HG03432 (cell line): ENCODE results near the gene AKAP6.

Source experiments
- ATAC-seq: cut with Tn5 transposase; IDR thresholded peaks from one replicate; pipeline ENCODE4 v1.9.1; 2021; ENCODE audit warnings: mild to moderate bottlenecking, moderate library complexity; ENCODE audit not compliant: unreplicated experiment

AKAP6 gene

DNA sequence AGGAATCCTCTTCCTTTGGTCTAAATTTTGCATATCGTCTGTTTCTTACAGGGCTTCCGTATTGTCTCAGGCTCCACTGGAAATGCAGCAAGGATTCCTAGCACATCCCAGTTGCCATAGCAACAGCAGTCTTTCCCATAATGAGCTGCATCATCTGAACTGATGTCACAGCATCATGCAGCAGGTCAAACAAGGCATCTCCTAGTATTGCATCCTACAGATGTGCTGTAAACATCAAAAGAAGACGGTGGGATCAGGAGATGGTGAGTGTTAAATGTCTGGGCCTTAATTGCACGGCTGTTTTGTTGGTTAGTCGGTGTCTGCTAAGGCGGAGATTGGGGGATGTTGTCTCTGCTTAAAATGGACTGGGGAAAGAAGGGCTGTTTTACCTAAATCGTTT lies at the start of gene AKAP6:
AKAP6 (plus strand) TSS at position 153 of the 400 bp plus-strand sequence. CDS start 104,196 bp downstream, outside the sequence.
- no peak for ATAC-seq

- ATAC-seq, result no peak
These were observed 42.5 kb upstream of the AKAP6 start for GRCh38 chr14:32286602-32287001.

- ATAC-seq, result no peak
These were observed 32.7 kb upstream of the AKAP6 start for GRCh38 chr14:32296366-32296765.

GRCh38 chr14:32298346-32298745 lies 30.8 kb upstream of the AKAP6 start:
- ATAC-seq, result no peak

- no peak for ATAC-seq
These were observed 29.0 kb upstream of the AKAP6 start for GRCh38 chr14:32300136-32300535.

GRCh38 chr14:32303865-32304264 lies 25.2 kb upstream of the AKAP6 start:
- no peak for ATAC-seq

GRCh38 chr14:32304296-32304695 lies 24.8 kb upstream of the AKAP6 start:
- ATAC-seq, result no peak

GRCh38 chr14:32306549-32306948 lies 22.5 kb upstream of the AKAP6 start:
- ATAC-seq, result no peak

DNA sequence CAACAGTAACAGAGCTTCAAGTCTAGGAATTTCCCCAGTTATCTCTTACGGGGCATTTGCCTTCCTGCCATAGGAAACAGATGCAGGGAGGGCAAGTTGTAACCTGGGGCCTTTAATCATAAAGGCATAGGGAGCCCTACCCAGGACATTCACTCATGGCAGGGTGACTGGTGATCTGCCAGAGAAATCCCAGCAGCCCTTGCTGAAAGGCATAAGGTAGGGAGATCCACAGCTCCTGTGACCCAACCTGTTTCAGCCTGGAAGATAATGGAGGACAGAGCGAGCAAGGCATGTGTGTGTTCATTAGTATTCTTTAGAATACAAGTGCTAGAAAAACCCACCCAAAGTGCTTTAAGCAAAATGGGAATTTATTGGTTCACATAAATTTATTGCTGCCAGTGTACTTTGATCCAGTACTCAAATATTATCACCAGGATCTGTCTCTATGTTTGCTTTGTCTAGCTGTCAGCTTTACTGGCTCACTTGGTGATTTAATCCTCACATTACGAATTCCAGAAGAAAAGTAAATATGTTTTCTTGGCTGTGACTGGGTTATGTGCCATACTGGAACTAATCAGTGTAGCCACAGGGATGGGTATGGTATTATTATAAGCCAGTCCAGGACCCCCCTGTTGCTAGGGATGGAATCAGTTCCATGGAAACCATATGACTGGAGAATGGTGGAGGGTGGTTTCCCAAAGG lies 21.1 kb upstream of the AKAP6 start:
- ATAC-seq, result no peak

GRCh38 chr14:32310876-32311275 lies 18.2 kb upstream of the AKAP6 start:
- ATAC-seq, result no peak

DNA sequence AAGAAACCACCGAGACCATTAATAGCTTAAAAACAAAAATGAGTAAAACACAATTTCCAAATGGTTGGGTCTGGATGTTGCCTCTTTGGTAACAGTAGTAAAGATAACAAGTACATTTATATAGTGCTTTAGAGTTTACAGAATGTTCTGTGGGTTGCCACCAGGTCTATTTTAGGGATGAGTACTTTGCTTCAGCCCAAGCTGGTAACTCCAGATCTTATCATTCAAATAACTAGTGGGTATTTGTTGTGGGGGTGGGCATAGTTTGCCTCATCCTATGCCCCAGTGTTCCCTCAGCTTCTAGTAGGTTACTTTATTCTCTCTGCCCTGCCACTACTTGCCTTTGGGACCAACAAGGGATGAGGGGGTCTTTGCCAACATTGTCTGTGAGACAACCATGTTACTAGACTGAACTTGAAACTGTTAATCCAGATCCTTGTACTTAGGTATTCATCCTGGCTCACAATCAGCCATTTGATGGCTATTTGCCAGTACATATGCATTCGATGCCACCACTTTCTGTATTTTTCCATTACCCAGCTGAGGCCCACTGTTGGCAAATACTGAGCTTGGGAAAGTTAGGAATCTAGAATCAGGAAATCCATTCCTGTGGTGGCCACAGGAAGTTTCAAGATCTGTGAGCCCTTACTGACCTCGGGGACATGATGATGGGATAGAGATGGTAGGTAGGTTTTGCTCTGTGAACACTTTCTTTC lies 17.6 kb upstream of the AKAP6 start:
- ATAC-seq, result no peak

- no peak for ATAC-seq
These were observed 17.1 kb upstream of the AKAP6 start for GRCh38 chr14:32312010-32312331.

DNA sequence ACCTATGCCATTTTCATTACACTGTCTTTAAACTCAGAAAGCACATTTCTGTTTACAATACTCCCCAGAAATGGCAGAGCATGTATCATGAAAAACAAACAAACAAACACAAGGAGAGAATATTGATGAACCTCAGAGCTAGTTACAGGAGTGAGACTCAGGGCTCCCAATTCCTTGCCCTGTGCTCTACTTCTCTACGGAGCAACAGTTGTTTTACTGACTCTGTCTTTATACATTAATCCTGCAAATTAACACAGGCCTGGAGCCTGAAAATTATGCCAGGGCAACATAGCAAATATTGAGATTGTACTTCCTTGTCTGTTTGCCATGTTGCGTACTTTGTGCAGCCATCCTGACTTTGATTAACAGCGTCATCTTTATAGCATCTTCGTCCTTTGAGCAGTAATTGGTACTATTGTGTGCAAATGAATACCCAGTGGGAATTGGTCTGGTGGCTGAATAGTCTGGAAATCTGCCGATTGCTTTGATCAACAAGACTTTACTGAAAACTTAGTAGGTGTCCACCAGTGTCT lies 15.2 kb upstream of the AKAP6 start:
- no peak for ATAC-seq

- ATAC-seq, result no peak
These were observed 10.9 kb upstream of the AKAP6 start for GRCh38 chr14:32318087-32318795.

DNA sequence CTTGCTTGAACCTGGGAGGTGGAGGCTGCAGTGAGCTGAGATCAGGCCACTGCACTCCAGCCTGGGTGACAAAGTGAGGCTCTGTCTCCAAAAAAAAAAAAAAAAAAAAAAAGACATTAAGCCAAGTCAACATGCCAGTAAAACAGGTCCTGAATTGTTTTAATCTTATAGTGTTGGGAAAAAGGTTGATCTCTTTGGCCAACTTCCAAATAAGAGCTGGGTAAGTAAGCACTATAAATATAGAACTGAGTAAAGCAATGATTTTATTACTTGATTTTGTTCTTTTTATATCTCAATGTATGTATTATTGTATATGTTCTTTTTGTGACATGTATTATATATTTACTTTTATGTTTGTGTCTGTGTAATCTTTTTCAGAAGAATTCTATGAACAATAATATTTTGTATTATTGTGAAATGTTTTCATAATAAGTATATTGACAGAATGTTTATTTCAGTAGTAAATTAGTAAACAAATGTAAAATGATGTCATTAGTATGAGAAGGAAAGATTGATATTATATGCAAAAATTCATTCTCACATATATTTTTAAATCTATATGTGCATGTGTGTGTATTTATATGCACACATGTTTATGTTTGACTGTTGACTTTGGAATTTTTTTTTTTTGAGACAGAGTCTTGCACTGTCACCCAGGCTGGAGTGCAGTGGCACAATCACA lies 9.6 kb upstream of the AKAP6 start:
- ATAC-seq, result no peak

DNA sequence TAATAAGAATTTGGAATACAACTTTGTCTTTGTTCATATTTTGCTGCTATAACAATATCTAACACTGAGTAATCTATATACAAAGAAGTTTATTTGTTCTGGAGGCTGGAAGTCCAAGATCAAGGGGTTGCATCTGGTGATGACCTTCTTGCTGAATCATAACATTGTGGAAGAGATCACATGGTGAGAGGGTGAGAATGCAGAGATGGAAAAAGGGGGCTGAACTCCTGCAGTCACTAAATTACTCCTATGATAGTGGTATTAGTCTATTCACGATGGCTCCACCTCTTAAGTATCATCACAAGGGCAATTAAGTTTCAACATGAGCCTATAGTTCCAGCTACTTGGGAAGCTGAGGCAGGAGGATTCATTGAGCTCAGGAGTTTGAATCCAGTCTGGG lies 4.5 kb upstream of the AKAP6 start:
- ATAC-seq, result no peak

GRCh38 chr14:32327255-32327961 lies 1.7 kb upstream of the AKAP6 start:
- no peak for ATAC-seq

DNA sequence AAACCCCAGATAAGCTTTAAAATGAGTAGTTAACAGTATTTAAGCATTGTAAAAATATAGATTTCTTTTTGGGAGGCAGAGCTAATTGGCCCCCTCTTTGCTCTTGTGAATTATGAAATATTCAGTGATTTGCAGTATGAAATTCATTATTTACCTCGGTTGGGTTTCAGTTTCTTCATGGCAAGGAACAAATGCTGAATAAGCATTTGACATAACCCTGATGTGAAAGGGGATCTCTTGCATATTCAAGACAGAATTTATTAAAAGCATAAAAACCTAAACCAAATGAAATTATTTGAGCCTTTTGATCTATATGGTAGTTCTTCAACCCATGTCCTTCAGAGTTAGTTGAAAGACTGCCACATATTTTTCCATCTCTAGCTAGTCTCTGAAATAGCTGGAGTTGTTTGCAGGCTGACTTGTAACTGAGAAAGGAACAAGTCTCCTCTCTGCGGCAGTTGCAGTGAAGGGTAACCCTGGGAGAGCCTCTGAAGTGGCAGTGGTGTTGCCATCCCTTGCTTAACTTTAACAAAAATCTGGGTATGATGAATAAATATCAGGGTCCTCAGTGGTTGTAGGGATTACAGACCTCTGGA lies 690 bp downstream of the AKAP6 start:
- no peak for ATAC-seq

DNA sequence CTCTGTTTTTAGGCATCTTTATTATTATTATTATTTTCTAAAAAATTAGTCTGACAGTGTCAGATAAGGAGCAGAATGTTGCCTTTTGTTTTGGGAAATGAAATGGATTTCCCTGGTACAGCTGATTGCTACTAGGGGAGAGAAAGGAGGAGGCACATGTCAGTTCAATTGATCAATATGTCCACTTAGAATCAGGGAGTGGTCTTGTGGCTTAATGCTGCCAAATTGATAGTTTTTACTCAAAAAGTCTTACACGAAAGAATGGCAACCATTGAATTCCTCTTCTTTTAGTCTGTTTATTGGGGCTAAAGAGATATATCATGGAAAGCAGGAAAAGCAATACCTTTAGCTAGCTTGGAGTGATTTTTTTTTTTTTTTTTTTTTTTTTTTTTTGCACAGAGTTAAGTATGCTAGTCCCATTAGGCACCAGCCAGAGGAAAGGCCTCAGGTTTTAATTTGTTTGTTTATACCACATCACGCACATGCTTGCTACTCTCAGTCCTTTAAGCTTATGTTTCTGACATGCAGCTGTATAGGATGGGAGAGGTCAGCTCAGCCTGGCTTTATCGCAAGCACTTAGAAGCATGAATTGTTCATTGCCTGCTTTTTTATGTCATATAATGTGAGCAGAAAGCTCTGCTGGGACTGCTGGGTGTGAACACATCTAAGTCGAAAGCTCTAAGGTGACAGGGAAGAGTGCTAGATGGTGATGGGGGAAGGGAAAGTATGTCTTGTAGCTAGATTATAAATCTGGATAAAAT lies 1.4 kb downstream of the AKAP6 start:
- ATAC-seq, result no peak
